CD4-positive, alpha-beta T cell treated with Interleukin-2 at 100 ng/mL for 4 hours (primary cell): ENCODE measurements around the gene CRX.
"Not testable (repeated sequence)": the region's sequence is repeated elsewhere in the genome, so short reads cannot be mapped to it uniquely, and the experiment has no call there.

Source experiments
- DNase-seq: peaks from one replicate; pipeline ENCODE4 v3.0.0-alpha.2; 2020; ENCODE audit warnings: low spot score

Gene CRX

GRCh38 chr19:47821460-47822020 lies at the start of gene CRX:
CRX (plus strand) TSS chr19:47821937; CDS start chr19:47834444, 12,507 bp downstream.
- DNase-seq: no peak

GRCh38 chr19:47776568-47776967 lies 45.2 kb upstream of the CRX start:
- DNase-seq: no peak

GRCh38 chr19:47777245-47778048 lies 44.3 kb upstream of the CRX start:
- DNase-seq: not testable (repeated sequence)

GRCh38 chr19:47778049-47778953 lies 43.4 kb upstream of the CRX start, which contains the start of gene SELENOW:
SELENOW (plus strand) TSS chr19:47778703; CDS start chr19:47778786, 83 bp downstream.
- peak; percentile 81 for DNase-seq

GRCh38 chr19:47778954-47779351 lies 42.8 kb upstream of the CRX start:
- peak; percentile 11 for DNase-seq

GRCh38 chr19:47779524-47780214 lies 42.1 kb upstream of the CRX start:
- no peak for DNase-seq

GRCh38 chr19:47780215-47780551 lies 41.6 kb upstream of the CRX start:
- DNase-seq: no peak

GRCh38 chr19:47781590-47782262 lies 40.0 kb upstream of the CRX start:
- no peak for DNase-seq

GRCh38 chr19:47786566-47786965 lies 35.2 kb upstream of the CRX start:
- DNase-seq: no peak

GRCh38 chr19:47787307-47787706 lies 34.4 kb upstream of the CRX start:
- DNase-seq: not testable (repeated sequence)

GRCh38 chr19:47789811-47790210 lies 31.9 kb upstream of the CRX start:
- DNase-seq: not testable (repeated sequence)

GRCh38 chr19:47790398-47790814 lies 31.3 kb upstream of the CRX start:
- DNase-seq: peak; percentile 77

- DNase-seq: no peak
Observed at GRCh38 chr19:47792616-47793015, 29.1 kb upstream of the CRX start.

GRCh38 chr19:47794526-47794925 lies 27.2 kb upstream of the CRX start:
- no peak for DNase-seq

GRCh38 chr19:47796785-47797184 lies 25.0 kb upstream of the CRX start:
- DNase-seq: no peak

GRCh38 chr19:47797996-47798903 lies 23.5 kb upstream of the CRX start:
- no peak for DNase-seq

GRCh38 chr19:47798904-47799266 lies 22.9 kb upstream of the CRX start:
- DNase-seq: no peak

- no peak for DNase-seq
Observed at GRCh38 chr19:47801270-47801669, 20.5 kb upstream of the CRX start.

- DNase-seq: no peak
Observed at GRCh38 chr19:47802521-47803043, 19.2 kb upstream of the CRX start.

GRCh38 chr19:47803148-47803547 lies 18.6 kb upstream of the CRX start:
- not testable (repeated sequence) for DNase-seq
